PC-9 (cell line): Measurements from ENCODE around the gene CCDC89.

Experiments used
- EZH2 ChIP-seq: fragments of 200-600 bp; sonication (generic); IDR thresholded peaks from 2 replicates; pipeline ENCODE4 v1.8.0; 2017; ENCODE audit warnings: antibody characterized with exemption, low read depth
- TF ChIP-seq, protein P1 (sequence below): fragments of 200-600 bp; sonication (generic); conservative IDR thresholded peaks from 2 replicates; pipeline ENCODE4 v1.6.1; 2017; ENCODE audit warnings: mixed run types, antibody characterized with exemption, mild to moderate bottlenecking, moderate library complexity

DNA sequence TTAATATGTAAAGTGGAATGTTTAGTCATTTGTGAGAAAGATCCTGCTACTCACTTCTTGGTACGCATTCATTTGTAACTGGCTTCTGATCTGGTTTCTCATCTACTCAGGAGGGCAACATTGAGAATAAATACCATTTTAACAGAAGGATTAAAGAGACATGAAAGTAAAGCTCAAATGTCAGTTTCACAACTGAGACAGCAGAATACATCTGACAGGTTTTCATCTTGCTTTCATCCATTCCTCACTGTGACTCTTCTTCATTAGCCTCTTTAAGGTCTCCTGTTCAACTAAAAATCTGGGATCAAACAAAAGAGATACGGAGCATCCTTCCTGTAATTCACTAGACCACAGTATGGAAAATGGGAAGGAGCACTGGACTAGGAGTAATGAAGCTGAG lies 31.4 kb upstream of the CCDC89 start:
- TF ChIP-seq, protein P1, sequence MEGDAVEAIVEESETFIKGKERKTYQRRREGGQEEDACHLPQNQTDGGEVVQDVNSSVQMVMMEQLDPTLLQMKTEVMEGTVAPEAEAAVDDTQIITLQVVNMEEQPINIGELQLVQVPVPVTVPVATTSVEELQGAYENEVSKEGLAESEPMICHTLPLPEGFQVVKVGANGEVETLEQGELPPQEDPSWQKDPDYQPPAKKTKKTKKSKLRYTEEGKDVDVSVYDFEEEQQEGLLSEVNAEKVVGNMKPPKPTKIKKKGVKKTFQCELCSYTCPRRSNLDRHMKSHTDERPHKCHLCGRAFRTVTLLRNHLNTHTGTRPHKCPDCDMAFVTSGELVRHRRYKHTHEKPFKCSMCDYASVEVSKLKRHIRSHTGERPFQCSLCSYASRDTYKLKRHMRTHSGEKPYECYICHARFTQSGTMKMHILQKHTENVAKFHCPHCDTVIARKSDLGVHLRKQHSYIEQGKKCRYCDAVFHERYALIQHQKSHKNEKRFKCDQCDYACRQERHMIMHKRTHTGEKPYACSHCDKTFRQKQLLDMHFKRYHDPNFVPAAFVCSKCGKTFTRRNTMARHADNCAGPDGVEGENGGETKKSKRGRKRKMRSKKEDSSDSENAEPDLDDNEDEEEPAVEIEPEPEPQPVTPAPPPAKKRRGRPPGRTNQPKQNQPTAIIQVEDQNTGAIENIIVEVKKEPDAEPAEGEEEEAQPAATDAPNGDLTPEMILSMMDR: no peak
- TF ChIP-seq EZH2: no peak
